ENCODE data around the gene DNAL4. TPM values are rescaled to one million over a fixed set of nuclear protein-coding genes. Genes with fewer than 3 reads are reported as not detected.
A peak's percentile ranks its signal among the peaks of the same experiment; 100 is the strongest.

Gene DNAL4
- polyA plus RNA-seq, 1 donor (not counting 4 experiments of a cell fraction or from before 2014, with no cell fraction given) = 11.4 TPM

GRCh38 chr22:38782402-38783094 is 11.4 kb downstream of the DNAL4 start:
- DNase-seq (ENCODE audit: low read depth, low spot score) = no peak
- Histone ChIP-seq H3K4me2 (ENCODE audit: control insufficient read depth, extremely low read depth, insufficient read depth, low read depth, low read length) (no peak overlapping the region), H3K9me1 (ENCODE audit: control insufficient read depth, extremely low read depth, insufficient read depth, low read length) (no peaks in the 10 kb centered on the region), H3K79me2 (ENCODE audit: control insufficient read depth, insufficient read depth, low read length) (no peaks in the 10 kb centered on the region), H3K9me3 (ENCODE audit: control insufficient read depth, low read depth, low read length) (no peaks in the 10 kb centered on the region), H4K20me1 (ENCODE audit: control insufficient read depth, extremely low read depth, insufficient read depth, low read length) (no peaks in the 10 kb centered on the region), H3K36me3 (ENCODE audit: control insufficient read depth in 2 of 2, extremely low read depth in 1 of 2, insufficient read depth in 2 of 2, low read length in 2 of 2) (peaks cover 0 to 3% of the 10 kb centered on the region in 2 experiments), H3K4me1 (ENCODE audit: control insufficient read depth, extremely low read depth, insufficient read depth, low read length) (peaks cover 4% of the 10 kb centered on the region), H3K4me3 (ENCODE audit: control insufficient read depth in 2 of 3, extremely low read depth in 1 of 3, insufficient read depth in 2 of 3, low read depth in 1 of 3, low read length in 3 of 3) (no peak overlapping the region), H3K9ac (ENCODE audit: control insufficient read depth, extremely low read depth, insufficient read depth, low read length) (no peak overlapping the region), H2AFZ (ENCODE audit: control insufficient read depth, low read length) (peak overlapping the region; percentile 30), H3K27me3 (ENCODE audit: control insufficient read depth, extremely low read depth, insufficient read depth, low read length) (no peaks in the 10 kb centered on the region), H3K27ac (ENCODE audit: control insufficient read depth, insufficient read depth, low read length) (no peak overlapping the region)
- TF ChIP-seq EZH2 (IDR thresholded peaks at IDR 0.05; ENCODE audit: low read length) = no peak
- TF ChIP-seq, protein P1, sequence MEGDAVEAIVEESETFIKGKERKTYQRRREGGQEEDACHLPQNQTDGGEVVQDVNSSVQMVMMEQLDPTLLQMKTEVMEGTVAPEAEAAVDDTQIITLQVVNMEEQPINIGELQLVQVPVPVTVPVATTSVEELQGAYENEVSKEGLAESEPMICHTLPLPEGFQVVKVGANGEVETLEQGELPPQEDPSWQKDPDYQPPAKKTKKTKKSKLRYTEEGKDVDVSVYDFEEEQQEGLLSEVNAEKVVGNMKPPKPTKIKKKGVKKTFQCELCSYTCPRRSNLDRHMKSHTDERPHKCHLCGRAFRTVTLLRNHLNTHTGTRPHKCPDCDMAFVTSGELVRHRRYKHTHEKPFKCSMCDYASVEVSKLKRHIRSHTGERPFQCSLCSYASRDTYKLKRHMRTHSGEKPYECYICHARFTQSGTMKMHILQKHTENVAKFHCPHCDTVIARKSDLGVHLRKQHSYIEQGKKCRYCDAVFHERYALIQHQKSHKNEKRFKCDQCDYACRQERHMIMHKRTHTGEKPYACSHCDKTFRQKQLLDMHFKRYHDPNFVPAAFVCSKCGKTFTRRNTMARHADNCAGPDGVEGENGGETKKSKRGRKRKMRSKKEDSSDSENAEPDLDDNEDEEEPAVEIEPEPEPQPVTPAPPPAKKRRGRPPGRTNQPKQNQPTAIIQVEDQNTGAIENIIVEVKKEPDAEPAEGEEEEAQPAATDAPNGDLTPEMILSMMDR (optimal IDR thresholded peaks at IDR 0.05 in 1 of 3, IDR thresholded peaks at IDR 0.05 in 1 of 3, conservative IDR thresholded peaks at IDR 0.05 in 1 of 3; ENCODE audit: extremely low read depth in 1 of 3, insufficient read depth in 2 of 3, low read length in 3 of 3) = no peak
- FAIRE-seq = peak; percentile 17
- dilution Hi-C loops (cut with MboI; ENCODE audit: extremely low pct_ligation_motif_present, low sequenced_read_pairs) = no loop called here

- Histone ChIP-seq H3K9me1 (ENCODE audit: control insufficient read depth, extremely low read depth, insufficient read depth, low read length) (no peaks in the 10 kb centered on the region), H3K4me2 (ENCODE audit: control insufficient read depth, extremely low read depth, insufficient read depth, low read depth, low read length) (no peak overlapping the region), H3K36me3 (ENCODE audit: control insufficient read depth in 2 of 2, extremely low read depth in 1 of 2, insufficient read depth in 2 of 2, low read length in 2 of 2) (peaks cover 0 to 3% of the 10 kb centered on the region in 2 experiments), H3K9ac (ENCODE audit: control insufficient read depth, extremely low read depth, insufficient read depth, low read length) (no peak overlapping the region), H3K4me3 (ENCODE audit: control insufficient read depth in 2 of 3, extremely low read depth in 1 of 3, insufficient read depth in 2 of 3, low read depth in 1 of 3, low read length in 3 of 3) (no peak overlapping the region), H3K9me3 (ENCODE audit: control insufficient read depth, low read depth, low read length) (no peaks in the 10 kb centered on the region), H3K79me2 (ENCODE audit: control insufficient read depth, insufficient read depth, low read length) (no peaks in the 10 kb centered on the region), H4K20me1 (ENCODE audit: control insufficient read depth, extremely low read depth, insufficient read depth, low read length) (no peaks in the 10 kb centered on the region), H3K4me1 (ENCODE audit: control insufficient read depth, extremely low read depth, insufficient read depth, low read length) (peaks cover 4% of the 10 kb centered on the region), H3K27me3 (ENCODE audit: control insufficient read depth, extremely low read depth, insufficient read depth, low read length) (no peaks in the 10 kb centered on the region), H2AFZ (ENCODE audit: control insufficient read depth, low read length) (no peak overlapping the region), H3K27ac (ENCODE audit: control insufficient read depth, insufficient read depth, low read length) (no peak overlapping the region)
- TF ChIP-seq, protein P1 (optimal IDR thresholded peaks at IDR 0.05 in 1 of 3, IDR thresholded peaks at IDR 0.05 in 1 of 3, conservative IDR thresholded peaks at IDR 0.05 in 1 of 3; ENCODE audit: extremely low read depth in 1 of 3, insufficient read depth in 2 of 3, low read length in 3 of 3) = no peak
- no peak for TF ChIP-seq EZH2 (IDR thresholded peaks at IDR 0.05; ENCODE audit: low read length)
- dilution Hi-C loops (cut with MboI; ENCODE audit: extremely low pct_ligation_motif_present, low sequenced_read_pairs) = no loop called here
- no peak for DNase-seq (ENCODE audit: low read depth, low spot score)
- no peak for FAIRE-seq
These were observed 12.9 kb downstream of the DNAL4 start for GRCh38 chr22:38781033-38781432.

Measured in keratinocyte (primary cell).